ENCODE measurements around the gene NUF2. TPM values are rescaled to one million over a fixed set of nuclear protein-coding genes. Genes with fewer than 3 reads are reported as not detected.
A peak's percentile ranks its signal among the peaks of the same experiment; 100 is the strongest.

Gene NUF2
- total and polyA plus RNA-seq, 2 experiments from 2014 or later = 11.8 to 13.5 TPM

DNA sequence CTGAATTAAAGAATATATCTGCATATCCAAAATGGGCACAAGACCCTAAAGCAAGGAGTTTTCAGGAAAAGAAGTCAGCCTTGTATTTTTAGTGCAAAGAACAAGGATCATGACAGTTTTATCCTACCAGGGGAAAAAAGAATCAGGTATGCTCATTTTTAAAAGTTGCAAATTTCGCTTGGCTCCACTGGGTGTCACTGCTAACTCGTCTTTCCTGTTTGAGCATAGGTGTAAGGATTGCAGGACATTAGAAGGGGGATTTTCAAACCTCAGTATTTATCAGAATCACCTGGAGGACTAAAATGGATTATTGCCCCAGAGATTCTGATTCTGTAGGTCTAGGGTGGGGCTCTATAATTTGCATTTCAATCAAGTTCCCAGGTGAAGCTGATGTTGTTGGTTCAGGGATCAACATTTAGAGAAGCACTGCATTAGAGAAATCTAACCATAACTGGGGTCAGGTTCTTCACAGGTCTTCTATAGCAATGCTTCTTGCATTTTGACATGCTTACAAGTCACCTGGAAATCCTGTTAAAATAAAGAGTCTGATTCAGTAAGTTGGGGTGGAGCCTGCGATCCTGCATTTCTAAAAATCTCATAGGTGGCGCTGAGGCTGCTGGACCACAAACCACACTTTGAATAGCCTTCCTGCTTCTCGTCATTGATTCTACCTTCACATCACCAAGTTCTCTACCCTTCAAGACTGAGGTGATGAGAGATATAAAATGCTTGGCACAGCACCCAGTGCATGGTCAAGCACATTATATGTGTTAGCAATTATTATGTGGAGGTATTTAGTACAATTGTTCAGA lies 39.6 kb downstream of the NUF2 start:
- WGBS, 2 experiments (ENCODE audit: low coverage in 1 of 2, low lambda C conversion rate in 2 of 2, missing lambda C conversion rate in 2 of 2) = 46 to 49% methylated on average over 5 of the region's 5 CpGs
- in situ Hi-C loops (cut with MboI) = no loop called here
- H3K4me2 ChIP-seq (ENCODE audit: unreplicated experiment) = no peak overlapping the region
- no peaks in the 10 kb centered on the region for H3K9me2 ChIP-seq (ENCODE audit: insufficient read depth)
- no peak overlapping the region for H3K4me3 ChIP-seq
- peak; percentile 26 for DNase-seq
- no peaks in the 10 kb centered on the region for H3K4me1 ChIP-seq (ENCODE audit: insufficient read depth)
- H3K36me3 ChIP-seq (ENCODE audit: low read depth) = no peaks in the 10 kb centered on the region
- no peak overlapping the region for H3K9ac ChIP-seq
- H2AFZ ChIP-seq = no peak overlapping the region
- no peak overlapping the region for H3K27ac ChIP-seq
- H3K9me3 ChIP-seq (ENCODE audit: low read depth) = no peaks in the 10 kb centered on the region
- H4K20me1 ChIP-seq (ENCODE audit: insufficient read depth) = no peaks in the 10 kb centered on the region
- no peaks in the 10 kb centered on the region for H3K79me2 ChIP-seq (ENCODE audit: insufficient read depth)
- H3K27me3 ChIP-seq (replicated peaks; ENCODE audit: insufficient read depth) = peaks cover 4% of the 10 kb centered on the region; the same call in 1 of the 2 replicates
- TF ChIP-seq EZH2phosphoT487 (IDR thresholded peaks at IDR 0.05; ENCODE audit: insufficient read depth, low read depth) (no peak), EZH2 (IDR thresholded peaks at IDR 0.05; ENCODE audit: insufficient read depth, poor library complexity, severe bottlenecking) (no peak)
- no peaks in the 10 kb centered on the region for H3F3A ChIP-seq (ENCODE audit: insufficient read depth)

DNA sequence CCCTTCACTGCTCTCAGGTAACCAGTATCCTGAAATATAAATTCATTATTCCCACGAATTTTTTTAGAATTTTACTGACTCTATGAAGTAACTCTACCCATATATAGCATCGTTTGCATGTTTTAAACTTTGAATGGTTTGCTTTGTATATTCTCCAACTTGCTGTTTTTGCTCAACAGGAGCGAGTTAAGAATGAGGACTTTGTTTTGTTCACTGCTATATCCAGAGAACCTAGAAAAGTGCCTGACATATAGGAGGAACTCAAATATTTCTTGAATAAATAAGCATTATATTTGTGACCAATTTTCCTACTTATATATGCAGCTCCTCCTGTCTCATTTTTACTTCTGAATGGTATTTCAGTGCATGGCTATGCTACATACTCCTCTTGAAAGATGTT lies 43.4 kb downstream of the NUF2 start:
- H2AFZ ChIP-seq = no peak overlapping the region
- no peak overlapping the region for H3K27ac ChIP-seq
- H3K4me1 ChIP-seq (ENCODE audit: insufficient read depth) = no peaks in the 10 kb centered on the region
- no peak overlapping the region for H3K4me3 ChIP-seq
- peaks cover 32% of the 10 kb centered on the region; the same call in 1 of the 2 replicates for H3K27me3 ChIP-seq (replicated peaks; ENCODE audit: insufficient read depth)
- no peaks in the 10 kb centered on the region for H3K9me2 ChIP-seq (ENCODE audit: insufficient read depth)
- 22 to 23% methylated on average over 3 of the region's 3 CpGs for WGBS, 2 experiments (ENCODE audit: low coverage in 1 of 2, low lambda C conversion rate in 2 of 2, missing lambda C conversion rate in 2 of 2)
- no peaks in the 10 kb centered on the region for H4K20me1 ChIP-seq (ENCODE audit: insufficient read depth)
- no peaks in the 10 kb centered on the region for H3K9me3 ChIP-seq (ENCODE audit: low read depth)
- no peak overlapping the region for H3K4me2 ChIP-seq (ENCODE audit: unreplicated experiment)
- no peak for DNase-seq
- in situ Hi-C loops (cut with MboI) = no loop called here
- no peak for TF ChIP-seq EZH2phosphoT487 (IDR thresholded peaks at IDR 0.05; ENCODE audit: insufficient read depth, low read depth)
- TF ChIP-seq EZH2 (IDR thresholded peaks at IDR 0.05; ENCODE audit: insufficient read depth, poor library complexity, severe bottlenecking) = no peak
- H3K79me2 ChIP-seq (ENCODE audit: insufficient read depth) = no peaks in the 10 kb centered on the region
- no peak overlapping the region for H3K9ac ChIP-seq
- H3K36me3 ChIP-seq (ENCODE audit: low read depth) = no peaks in the 10 kb centered on the region
- no peaks in the 10 kb centered on the region for H3F3A ChIP-seq (ENCODE audit: insufficient read depth)

DNA sequence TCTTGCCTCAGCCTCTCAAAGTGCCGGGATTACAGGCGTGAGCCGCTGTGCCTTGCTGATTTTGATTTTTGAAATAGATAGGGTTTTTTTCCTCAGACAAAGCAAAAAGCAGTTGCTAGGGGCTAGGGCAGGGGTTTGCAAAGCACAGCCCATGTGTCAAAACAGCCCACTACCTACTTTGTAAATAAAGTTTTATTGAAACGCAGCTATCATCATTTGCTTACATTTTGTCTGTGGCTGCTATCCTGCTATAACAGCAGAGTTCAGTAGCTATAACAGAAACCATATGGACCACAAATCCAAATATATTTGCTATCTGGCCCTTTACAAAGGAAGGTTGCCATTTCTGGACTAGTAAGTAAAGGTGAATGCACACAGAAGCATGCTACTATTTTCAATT lies 44.8 kb downstream of the NUF2 start:
- no peaks in the 10 kb centered on the region for H3K4me1 ChIP-seq (ENCODE audit: insufficient read depth)
- 96 to 97% methylated on average over 4 of the region's 4 CpGs for WGBS, 2 experiments (ENCODE audit: low coverage in 1 of 2, low lambda C conversion rate in 2 of 2, missing lambda C conversion rate in 2 of 2)

DNA sequence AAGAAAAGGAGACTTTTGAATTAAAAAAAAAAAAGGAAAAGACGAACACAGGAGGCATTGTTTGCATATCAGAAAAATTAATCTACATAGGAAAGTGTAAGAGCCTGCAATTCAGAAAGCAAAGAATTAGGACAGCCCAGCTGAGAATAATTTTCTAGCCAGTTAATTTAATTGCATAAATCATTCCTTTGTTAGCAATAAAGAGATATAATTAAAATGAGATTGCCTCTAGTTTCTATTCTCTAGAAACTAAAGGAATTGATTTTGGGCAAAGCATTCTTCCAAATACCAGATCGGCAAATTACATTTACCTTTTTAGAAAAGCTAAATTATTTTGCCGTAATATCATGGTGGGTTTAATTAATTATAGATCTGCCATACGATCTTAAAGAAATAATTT lies 46.0 kb downstream of the NUF2 start:
- 30 to 35% methylated on average over 4 of the region's 4 CpGs for WGBS, 2 experiments (ENCODE audit: low coverage in 1 of 2, low lambda C conversion rate in 2 of 2, missing lambda C conversion rate in 2 of 2)
- Histone ChIP-seq H3K9me3 (ENCODE audit: low read depth) (no peaks in the 10 kb centered on the region), H3K36me3 (ENCODE audit: low read depth) (no peaks in the 10 kb centered on the region), H2AFZ (no peak overlapping the region), H3F3A (ENCODE audit: insufficient read depth) (no peaks in the 10 kb centered on the region), H4K20me1 (ENCODE audit: insufficient read depth) (no peaks in the 10 kb centered on the region), H3K9me2 (ENCODE audit: insufficient read depth) (no peaks in the 10 kb centered on the region), H3K4me3 (no peak overlapping the region), H3K27ac (no peak overlapping the region), H3K79me2 (ENCODE audit: insufficient read depth) (no peaks in the 10 kb centered on the region), H3K4me2 (ENCODE audit: unreplicated experiment) (no peak overlapping the region), H3K27me3 (replicated peaks; ENCODE audit: insufficient read depth) (peaks cover 36% of the 10 kb centered on the region; the same call in 1 of the 2 replicates), H3K9ac (no peak overlapping the region), H3K4me1 (ENCODE audit: insufficient read depth) (no peaks in the 10 kb centered on the region)
- in situ Hi-C loops (cut with MboI) = no loop called here
- no peak for DNase-seq
- no peak for TF ChIP-seq EZH2 (IDR thresholded peaks at IDR 0.05; ENCODE audit: insufficient read depth, poor library complexity, severe bottlenecking)

More for the DNA sequence above, 44.8 kb downstream of the NUF2 start:
- DNase-seq = no peak
- H3K27me3 ChIP-seq (replicated peaks; ENCODE audit: insufficient read depth) = peaks cover 36% of the 10 kb centered on the region; the same call in 1 of the 2 replicates
- in situ Hi-C loops (cut with MboI) = no loop called here
- no peaks in the 10 kb centered on the region for H3F3A ChIP-seq (ENCODE audit: insufficient read depth)
- no peaks in the 10 kb centered on the region for H4K20me1 ChIP-seq (ENCODE audit: insufficient read depth)
- H3K9ac ChIP-seq = no peak overlapping the region
- H3K79me2 ChIP-seq (ENCODE audit: insufficient read depth) = no peaks in the 10 kb centered on the region
- H3K9me3 ChIP-seq (ENCODE audit: low read depth) = no peaks in the 10 kb centered on the region
- no peak overlapping the region for H2AFZ ChIP-seq
- no peak overlapping the region for H3K4me3 ChIP-seq
- TF ChIP-seq EZH2phosphoT487 (IDR thresholded peaks at IDR 0.05; ENCODE audit: insufficient read depth, low read depth) = no peak
- no peak for TF ChIP-seq EZH2 (IDR thresholded peaks at IDR 0.05; ENCODE audit: insufficient read depth, poor library complexity, severe bottlenecking)
- H3K27ac ChIP-seq = no peak overlapping the region
- no peaks in the 10 kb centered on the region for H3K9me2 ChIP-seq (ENCODE audit: insufficient read depth)
- no peaks in the 10 kb centered on the region for H3K36me3 ChIP-seq (ENCODE audit: low read depth)
- no peak overlapping the region for H3K4me2 ChIP-seq (ENCODE audit: unreplicated experiment)
